Fibroblast of mammary gland (primary cell): ENCODE data around the gene TICAM1.

Experiments
- DNase-seq: peaks from one replicate; pipeline ENCODE4 v3.0.0-alpha.2; 2010; ENCODE audit warnings: low read depth
- H3K4me3 ChIP-seq: 2 replicates; pipeline ENCODE4 v1.5.1; 2011; ENCODE audit warnings: low read depth, mild to moderate bottlenecking, low read length, moderate library complexity; ENCODE audit not compliant: control insufficient read depth
- TF ChIP-seq, protein P1 (sequence below): conservative IDR thresholded peaks from 2 replicates; pipeline ENCODE4 v1.5.1; 2011; ENCODE audit warnings: low read depth, low read length, inconsistent platforms; ENCODE audit not compliant: control insufficient read depth, insufficient read depth

TICAM1 gene

GRCh38 chr19:4831304-4831978, at the start of gene TICAM1:
Gene TICAM1, minus strand, starts transcription at chr19:4831712. Its CDS starts 13,335 bp downstream, at chr19:4818377.
- peak within 1 kb of the TSS; percentile 85 for H3K4me3 ChIP-seq
- DNase-seq: peak; percentile 40
- TF ChIP-seq, protein P1, sequence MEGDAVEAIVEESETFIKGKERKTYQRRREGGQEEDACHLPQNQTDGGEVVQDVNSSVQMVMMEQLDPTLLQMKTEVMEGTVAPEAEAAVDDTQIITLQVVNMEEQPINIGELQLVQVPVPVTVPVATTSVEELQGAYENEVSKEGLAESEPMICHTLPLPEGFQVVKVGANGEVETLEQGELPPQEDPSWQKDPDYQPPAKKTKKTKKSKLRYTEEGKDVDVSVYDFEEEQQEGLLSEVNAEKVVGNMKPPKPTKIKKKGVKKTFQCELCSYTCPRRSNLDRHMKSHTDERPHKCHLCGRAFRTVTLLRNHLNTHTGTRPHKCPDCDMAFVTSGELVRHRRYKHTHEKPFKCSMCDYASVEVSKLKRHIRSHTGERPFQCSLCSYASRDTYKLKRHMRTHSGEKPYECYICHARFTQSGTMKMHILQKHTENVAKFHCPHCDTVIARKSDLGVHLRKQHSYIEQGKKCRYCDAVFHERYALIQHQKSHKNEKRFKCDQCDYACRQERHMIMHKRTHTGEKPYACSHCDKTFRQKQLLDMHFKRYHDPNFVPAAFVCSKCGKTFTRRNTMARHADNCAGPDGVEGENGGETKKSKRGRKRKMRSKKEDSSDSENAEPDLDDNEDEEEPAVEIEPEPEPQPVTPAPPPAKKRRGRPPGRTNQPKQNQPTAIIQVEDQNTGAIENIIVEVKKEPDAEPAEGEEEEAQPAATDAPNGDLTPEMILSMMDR: no peak

- H3K4me3 ChIP-seq: no peak overlapping the region
- TF ChIP-seq, protein P1: no peak
Measured at GRCh38 chr19:4879041-4879440, 47.5 kb upstream of the TICAM1 start.

DNA sequence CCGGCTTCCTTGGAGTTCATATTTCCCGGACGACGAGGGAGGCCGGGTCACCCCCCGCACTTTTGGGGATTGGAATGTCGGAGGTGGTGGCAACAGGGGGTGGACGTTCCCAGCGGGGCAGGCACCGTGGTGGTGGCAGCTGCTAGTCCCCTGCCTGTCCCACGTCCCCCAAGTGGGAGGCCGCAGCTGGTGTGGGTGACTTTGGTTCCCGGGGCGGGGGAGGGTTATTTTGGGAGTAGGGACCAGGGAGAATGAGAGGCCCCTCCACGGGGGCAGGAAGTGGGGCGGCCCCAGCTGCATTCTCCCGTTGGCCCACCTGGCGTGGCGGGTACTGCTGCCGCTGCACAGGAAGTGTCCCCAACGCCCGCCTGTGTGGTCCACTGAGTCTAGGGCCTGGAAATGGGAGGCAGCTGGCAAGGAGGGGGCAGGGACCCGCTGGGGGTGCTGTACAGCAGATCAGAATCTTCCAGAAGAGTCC, 47.0 kb upstream of the TICAM1 start:
- DNase-seq: no peak
- no peak overlapping the region for H3K4me3 ChIP-seq
- TF ChIP-seq, protein P1: no peak

More at GRCh38 chr19:4879041-4879440, 47.5 kb upstream of the TICAM1 start:
- DNase-seq: no peak

DNA sequence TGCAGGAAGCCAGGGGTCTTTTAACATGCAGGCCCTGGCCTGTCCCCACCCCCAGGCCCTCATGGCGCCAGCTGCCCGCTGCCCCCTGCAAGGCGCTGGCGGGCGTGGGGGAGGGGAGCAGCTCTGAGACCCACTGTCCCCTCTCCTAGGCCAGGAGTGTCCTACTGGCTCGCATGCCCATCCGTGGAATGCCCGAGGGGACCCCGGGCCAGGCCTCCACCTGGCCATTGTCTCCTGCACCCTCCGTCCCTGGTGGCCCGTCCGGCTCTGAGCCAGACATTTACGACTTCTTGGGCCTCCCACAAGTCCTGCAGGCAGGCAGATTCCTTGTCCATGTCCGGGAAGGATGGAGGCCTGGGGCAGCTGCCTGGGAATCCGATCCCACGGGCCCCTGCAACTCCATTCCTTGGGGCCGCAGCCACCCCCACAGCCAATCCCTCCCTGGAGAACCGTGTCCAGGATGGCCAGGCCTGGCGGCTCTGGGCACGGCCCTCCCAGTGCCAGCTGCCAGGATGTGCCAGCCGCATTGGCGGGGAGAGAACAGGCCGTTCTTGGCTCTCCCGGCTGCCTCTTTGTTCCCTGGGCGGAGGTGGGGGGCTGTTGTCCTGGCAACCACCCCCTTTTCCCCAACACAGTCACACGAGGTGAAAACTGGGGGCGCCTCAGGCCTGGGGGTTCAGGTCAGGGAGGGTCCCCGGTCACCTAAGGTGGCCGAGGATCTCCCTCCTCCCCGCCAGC, 46.4 kb upstream of the TICAM1 start:
- TF ChIP-seq, protein P1: no peak
- DNase-seq: no peak
- H3K4me3 ChIP-seq: no peak overlapping the region

DNA sequence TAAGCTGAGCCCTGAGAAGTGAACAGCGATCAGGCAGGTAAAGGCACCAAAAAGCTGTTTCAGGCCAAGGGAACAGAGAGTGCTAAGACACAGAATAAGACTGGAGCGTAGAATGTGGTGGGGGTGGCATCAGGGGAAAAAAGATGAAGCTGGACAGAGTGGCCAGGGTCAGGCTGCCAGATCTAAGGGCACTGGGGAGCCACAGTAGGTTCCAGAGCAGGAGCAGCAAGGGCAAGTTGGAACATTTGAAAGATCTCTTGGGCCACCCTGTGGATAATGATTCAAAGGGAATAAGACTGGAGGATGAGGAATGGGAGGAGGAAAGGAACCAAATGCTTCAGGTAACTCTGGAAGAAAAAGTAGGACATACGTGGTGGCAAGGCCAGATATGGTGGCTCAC, 42.4 kb upstream of the TICAM1 start:
- H3K4me3 ChIP-seq: no peak overlapping the region
- TF ChIP-seq, protein P1: no peak
- no peak for DNase-seq

GRCh38 chr19:4871711-4872110, 40.2 kb upstream of the TICAM1 start:
- H3K4me3 ChIP-seq: no peak overlapping the region
- TF ChIP-seq, protein P1: no peak
- DNase-seq: no peak
